Glomerular endothelial cell (primary cell): ENCODE measurements around the gene TCP11L2. TPM values are rescaled to one million over a fixed set of nuclear protein-coding genes. Genes with fewer than 3 reads are reported as not detected.
"Not testable (repeated sequence)": the region's sequence is repeated elsewhere in the genome, so short reads cannot be mapped to it uniquely, and the experiment has no call there.

Experiments
- DNase-seq: peaks from one replicate; pipeline ENCODE4 v3.0.0-alpha.2; 2011; ENCODE audit warnings: low read depth, low spot score; ENCODE audit errors: extremely low read depth
- total RNA-seq: library from RNA; depleted of rRNA; stranded (reverse); fragments of >200 nt; gene quantifications from 2 replicates; pipeline ENCODE4 v1.2.3, GENCODE V29; 2015

The TCP11L2 gene
- total RNA-seq, 1 donor from 2014 or later, result 23.0 TPM

DNA sequence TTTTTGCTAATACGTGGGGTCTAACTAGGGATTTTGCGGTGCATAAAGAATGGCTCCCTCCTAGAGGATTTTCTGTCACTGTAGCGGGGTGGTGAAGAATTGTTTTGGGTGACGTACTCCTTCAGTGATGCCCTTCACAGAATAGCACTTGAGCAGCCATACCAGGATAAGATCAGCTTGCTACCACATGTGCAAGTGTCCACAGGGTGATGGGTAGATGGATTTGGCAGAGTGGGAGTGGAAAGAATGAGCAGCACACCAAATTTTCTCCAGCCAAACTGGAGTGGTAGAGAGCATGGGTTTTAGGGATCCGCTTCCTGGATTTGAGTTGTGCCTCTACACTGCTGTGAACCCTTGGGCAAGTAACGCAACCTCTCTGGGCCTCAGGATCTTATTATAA, 2.3 kb downstream of the TCP11L2 start:
- no peak for DNase-seq

- DNase-seq, result no peak
Observed at GRCh38 chr12:106305376-106305775, 2.8 kb downstream of the TCP11L2 start.

DNA sequence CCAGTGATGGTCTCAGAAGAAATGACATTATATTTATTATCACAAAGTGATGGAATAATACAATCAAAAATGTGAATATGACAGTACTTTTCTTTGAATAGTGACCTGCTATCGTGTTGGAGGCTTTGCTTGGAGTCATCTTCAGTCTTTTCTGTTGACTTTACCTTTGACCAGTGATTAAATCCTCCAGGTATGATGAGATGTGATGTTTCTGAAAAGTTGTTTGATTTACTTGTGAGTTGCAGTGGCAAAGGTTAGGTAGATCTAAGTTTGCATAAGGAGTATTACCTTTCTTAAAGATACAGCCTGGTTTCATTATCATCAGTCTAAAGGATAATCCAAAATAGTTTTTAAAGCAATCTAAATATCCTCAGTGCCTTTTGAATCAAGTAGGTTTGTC, 4.6 kb downstream of the TCP11L2 start:
- DNase-seq, result no peak

GRCh38 chr12:106308121-106308520, 5.6 kb downstream of the TCP11L2 start:
- DNase-seq, result no peak

DNA sequence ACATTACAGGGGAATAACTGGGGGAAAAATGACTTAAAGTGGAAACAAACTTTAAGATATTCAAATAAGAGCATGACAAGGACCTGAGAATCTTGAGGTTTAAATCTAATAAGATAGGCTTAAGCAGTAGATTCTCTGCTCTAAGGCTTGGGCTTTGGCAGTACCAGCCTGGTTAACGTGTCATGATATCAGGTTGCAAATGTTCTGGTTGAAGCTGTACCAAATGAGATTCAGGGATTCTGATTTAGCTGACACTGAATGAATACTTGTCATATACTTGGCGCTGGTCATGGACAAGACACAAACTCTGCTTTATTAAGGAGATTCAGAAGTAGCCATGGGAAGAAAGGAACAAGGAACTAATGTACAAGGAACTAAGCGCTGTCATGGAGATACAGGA, 6.1 kb downstream of the TCP11L2 start:
- no peak for DNase-seq

DNA sequence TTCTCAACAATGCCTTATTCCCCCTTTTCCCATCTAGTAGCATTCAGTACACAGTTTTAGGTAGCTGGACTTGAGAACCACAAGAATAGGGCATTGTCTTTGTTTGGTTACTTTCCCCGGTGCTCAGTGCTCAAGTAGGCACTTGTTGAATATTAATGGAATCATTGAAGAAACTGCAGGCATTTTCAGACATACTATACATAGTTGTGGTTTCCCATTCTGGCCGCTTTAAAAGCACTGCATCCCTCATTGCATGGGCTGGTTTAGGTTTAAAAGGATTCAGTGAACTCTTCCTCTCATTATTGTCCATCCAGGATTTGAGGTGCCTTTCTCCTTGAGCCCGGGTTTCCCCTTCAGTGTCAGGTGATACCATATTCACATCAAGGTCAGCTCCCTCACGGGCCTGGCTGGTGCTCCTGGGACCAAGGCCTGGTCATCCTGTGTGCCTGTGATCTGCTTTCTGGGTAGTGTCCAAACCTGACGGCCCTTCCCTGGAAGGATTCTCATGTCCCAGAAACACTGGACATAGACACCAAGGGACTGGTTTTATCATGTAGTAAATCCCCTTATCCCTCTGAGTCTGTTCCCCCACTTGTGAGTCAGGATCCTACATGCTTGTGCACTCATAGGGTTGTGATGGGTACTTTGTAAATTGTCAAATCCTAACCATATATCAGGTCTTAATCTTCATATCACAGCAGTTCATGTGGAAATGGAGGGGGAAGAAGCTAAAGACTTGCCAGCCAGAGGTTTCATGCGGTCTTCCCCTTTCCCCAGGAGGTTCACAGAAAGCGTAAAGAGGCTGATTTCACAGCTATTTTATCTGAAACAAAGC, 7.4 kb downstream of the TCP11L2 start:
- DNase-seq, result no peak

- DNase-seq, result no peak
Observed at GRCh38 chr12:106310687-106311086, 8.2 kb downstream of the TCP11L2 start.

- no peak for DNase-seq
Observed at GRCh38 chr12:106311139-106311538, 8.6 kb downstream of the TCP11L2 start.

DNA sequence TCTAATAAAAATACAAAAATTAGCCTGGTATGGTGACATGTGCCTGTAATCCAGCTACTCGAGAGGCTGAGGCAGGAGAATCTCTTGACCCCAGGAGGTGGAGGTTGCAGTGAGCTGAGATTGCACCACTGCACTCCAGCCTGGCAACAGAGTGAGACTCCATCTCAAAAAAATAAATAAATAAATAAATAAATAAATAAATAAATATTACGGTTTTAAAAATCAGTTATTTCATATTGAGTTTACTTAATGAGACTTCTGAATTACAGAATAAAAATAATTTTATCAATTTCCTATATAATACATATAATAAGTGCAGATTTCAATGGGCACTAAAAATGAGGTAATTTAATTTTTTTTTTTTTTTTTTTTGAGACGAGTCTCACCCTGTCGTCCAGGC, 10.9 kb downstream of the TCP11L2 start:
- not testable (repeated sequence) for DNase-seq

GRCh38 chr12:106315523-106315922, 13.0 kb downstream of the TCP11L2 start:
- DNase-seq, result no peak

GRCh38 chr12:106317406-106318082, 15.0 kb downstream of the TCP11L2 start:
- DNase-seq, result no peak

DNA sequence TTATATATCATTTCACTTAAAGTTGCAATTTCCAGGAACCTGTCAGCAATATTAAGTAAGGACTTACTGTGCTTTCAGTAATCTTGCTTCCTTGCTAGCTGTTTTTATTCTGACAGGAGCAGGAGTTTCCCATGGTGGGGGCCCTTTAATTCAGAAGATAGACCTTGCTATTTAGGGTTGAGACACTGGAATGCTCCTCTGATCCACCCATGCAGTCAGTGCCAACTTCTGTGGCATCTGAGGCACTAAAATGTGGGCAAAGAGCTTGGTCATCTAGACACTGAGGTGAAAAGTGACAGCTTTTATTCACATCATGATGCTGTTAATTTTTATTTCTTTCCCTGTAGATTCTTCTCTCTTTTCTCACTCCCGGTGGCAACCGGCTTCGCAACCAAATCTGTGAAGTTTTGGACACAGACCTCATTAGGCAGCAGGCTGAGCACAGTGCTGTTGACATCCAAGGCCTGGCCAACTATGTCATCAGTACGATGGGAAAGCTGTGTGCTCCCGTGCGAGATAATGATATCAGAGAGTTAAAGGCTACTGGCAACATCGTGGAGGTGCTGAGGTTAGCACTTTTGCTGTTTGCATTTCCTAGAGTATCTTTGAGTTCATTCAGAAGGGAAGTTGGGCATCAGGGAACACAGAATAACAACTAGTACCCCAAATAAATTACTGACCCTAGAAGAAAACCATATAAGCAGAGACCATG, 18.8 kb downstream of the TCP11L2 start:
- no peak for DNase-seq

DNA sequence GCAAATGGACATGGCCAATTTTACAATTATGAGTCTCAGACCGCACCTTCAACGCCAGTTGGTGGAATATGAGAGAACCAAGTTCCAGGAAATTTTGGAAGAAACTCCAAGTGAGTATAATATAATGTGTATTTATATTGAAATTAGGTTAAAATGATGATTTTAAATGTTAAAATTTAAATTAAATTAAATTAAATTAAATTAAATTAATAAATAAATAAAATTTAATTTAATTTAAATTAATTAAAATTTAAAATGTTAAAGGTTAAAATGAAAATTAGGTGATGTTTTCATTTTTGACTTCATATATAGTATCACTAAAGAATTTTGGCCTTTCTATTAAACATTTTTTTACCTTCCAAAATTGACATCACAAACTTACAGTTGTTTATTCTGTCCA, 21.0 kb downstream of the TCP11L2 start:
- DNase-seq, result no peak

DNA sequence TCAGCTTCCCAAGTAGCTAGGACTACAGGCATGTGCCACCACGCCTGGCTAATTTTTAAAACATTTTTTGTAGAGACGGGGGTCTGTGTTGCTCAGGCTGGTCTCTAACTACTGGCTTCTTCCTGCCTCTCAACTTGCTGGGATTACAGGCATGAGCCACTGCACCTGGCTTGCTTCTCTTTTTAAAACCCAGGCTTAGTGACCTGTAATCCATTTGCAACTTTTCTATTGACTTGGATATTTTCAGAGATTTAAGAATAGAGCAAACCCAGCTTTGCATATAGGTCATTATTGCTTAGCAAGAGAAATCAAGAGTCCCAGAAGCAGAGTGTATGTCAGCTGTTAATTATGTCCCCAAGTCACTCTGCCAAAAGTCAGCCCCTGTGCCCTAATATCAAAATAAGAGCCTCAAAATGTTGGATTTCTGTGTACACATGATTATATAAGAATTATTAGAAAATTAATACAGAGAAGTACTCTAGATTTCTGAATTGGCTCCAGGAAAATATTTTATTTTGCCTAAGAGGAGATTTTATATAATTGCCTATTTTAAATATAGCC, 24.9 kb downstream of the TCP11L2 start:
- DNase-seq, result no peak

- DNase-seq, result no peak
Observed at GRCh38 chr12:106328735-106329134, 26.2 kb downstream of the TCP11L2 start.

DNA sequence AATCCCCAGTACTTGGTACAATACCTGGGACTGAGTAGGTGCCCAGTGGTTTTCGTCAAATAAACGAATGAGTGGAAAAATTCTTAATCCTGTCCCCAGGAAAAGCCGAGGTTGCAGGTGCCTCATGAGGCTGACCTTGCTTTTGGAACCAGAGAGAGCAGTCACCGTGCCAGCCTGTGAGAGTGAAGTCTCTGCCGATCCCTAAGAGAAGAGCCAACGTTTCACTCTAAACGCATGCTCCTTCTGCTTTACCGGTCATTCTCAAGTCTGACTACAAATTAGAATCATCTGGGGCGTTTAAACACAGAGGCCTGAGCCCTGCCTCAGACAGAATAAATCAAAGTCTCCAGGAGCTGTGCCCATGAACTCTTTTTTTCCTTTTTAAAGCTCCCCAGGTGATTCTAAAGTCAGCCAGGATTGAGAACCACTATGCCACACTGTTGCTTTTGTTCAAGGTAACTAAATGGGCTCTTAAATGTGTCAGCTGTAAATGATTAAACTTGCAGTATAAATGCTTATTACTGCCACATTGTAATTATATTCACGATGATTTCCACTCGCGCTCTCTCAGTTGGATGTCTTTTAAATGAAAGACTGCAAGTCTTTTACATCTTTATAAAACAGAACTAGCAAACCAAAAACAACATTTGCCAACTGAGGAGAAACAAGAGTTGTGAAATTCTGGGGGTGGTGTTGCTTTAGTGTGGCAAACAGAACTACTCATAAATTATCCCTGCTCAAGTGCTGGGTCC, 26.9 kb downstream of the TCP11L2 start:
- DNase-seq, result no peak

DNA sequence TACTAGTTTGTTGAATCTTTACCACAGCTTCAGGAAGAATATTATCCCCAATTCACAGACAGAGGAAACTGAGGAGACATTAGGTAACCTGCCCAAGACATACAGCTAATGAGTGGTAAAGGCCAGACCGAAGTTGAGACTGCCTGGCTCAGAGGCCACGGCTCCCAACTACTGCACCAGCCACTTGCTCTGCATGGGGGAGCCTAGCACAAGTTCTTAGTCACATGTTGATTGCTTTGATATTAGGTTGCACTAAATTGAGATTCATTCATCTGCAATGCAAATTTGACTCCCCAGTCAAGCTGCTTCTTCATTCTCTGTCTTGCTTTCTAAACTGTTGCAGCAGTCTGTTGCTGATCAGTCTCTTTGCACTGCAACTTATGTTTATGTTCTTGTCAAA, 29.1 kb downstream of the TCP11L2 start:
- DNase-seq, result no peak

- no peak for DNase-seq
Observed at GRCh38 chr12:106332536-106332935, 30.0 kb downstream of the TCP11L2 start.

- no peak for DNase-seq
Observed at GRCh38 chr12:106333010-106333409, 30.5 kb downstream of the TCP11L2 start.

DNA sequence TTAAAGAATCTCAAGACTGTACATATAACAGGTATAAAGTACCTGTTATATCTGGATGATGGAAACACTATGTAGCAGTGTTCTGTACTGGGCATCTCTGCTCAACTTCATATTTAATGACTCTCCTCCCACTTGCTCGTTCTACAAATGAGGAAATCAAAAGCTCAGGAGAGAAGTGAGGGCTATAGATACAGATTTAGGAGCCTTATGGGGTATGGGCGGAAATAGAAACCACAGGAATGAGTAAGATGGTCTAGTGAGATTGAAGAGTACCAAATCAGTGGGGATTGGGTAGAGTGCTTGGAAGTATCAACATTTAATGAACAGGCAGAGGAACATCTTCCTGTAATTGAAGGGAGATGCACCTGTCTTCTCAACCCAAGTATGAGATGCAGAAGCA, 31.2 kb downstream of the TCP11L2 start:
- no peak for DNase-seq
